H1 (cell line): ENCODE results near the gene CST6. TPM values are rescaled to one million over a fixed set of nuclear protein-coding genes. Genes with fewer than 3 reads are reported as not detected.

Experiments used
- CTCF ChIA-PET: fragments of 300-600 bp; sonication (Branson Sonifier 250); formaldehyde crosslinking; loops from one replicate; lab custom pipeline; 2021; ENCODE audit not compliant: partially characterized antibody; lab: Charles Lee
- POLR2A ChIA-PET: fragments of 300-600 bp; sonication (Branson Sonifier 250); formaldehyde crosslinking; loops from one replicate; lab custom pipeline; 2021; ENCODE audit warnings: inconsistent platforms; ENCODE audit not compliant: partially characterized antibody; lab: Charles Lee
- DNase-seq, 2 experiments: peaks; one replicate each; pipeline versions ENCODE4 v3.0.0 to v3.0.0-alpha.2; 2010 to 2022; ENCODE audit warnings: low spot score in 2 of 2, low read depth in 1 of 2, mixed read lengths in 1 of 2
- FAIRE-seq: peaks from 2 replicates; lab custom pipeline; 2011; peaks lifted over from hg19 to GRCh38; lab: Jason Lieb, UNC
- H2AFZ ChIP-seq: 2 replicates; pipeline ENCODE4 v1.8.1; 2012; ENCODE audit warnings: low read length, inconsistent platforms
- H2AK5ac ChIP-seq: 2 replicates; pipeline ENCODE4 v1.6.1; 2013; ENCODE audit warnings: low read depth, low read length
- H2BK120ac ChIP-seq: replicated peaks from 2 replicates; pipeline ENCODE3; 2013; ENCODE audit warnings: low read depth, low read length, inconsistent platforms
- H2BK12ac ChIP-seq: 2 replicates; pipeline ENCODE4 v1.6.1; 2013; ENCODE audit warnings: low read depth, low read length
- H2BK15ac ChIP-seq: 2 replicates; pipeline ENCODE4 v1.6.1; 2013; ENCODE audit warnings: low read length
- H2BK20ac ChIP-seq: 2 replicates; pipeline ENCODE4 v1.6.1; 2013; ENCODE audit warnings: low read length
- H2BK5ac ChIP-seq: 2 replicates; pipeline ENCODE4 v1.6.1; 2013; ENCODE audit warnings: low read depth, low read length
- H3K14ac ChIP-seq: 2 replicates; pipeline ENCODE4 v1.6.1; 2013; ENCODE audit warnings: inconsistent platforms; ENCODE audit not compliant: insufficient read length
- H3K18ac ChIP-seq: 2 replicates; pipeline ENCODE4 v1.6.1; 2013; ENCODE audit warnings: low read length; ENCODE audit errors: extremely low read depth
- H3K23ac ChIP-seq: 2 replicates; pipeline ENCODE4 v1.6.1; 2013; ENCODE audit warnings: inconsistent platforms; ENCODE audit not compliant: insufficient read length
- H3K23me2 ChIP-seq: 2 replicates; pipeline ENCODE4 v1.6.1; 2013; ENCODE audit warnings: low read depth, low read length
- H3K27ac ChIP-seq: 2 replicates; pipeline ENCODE4 v1.6.1; 2011; ENCODE audit warnings: low read depth, low read length, inconsistent platforms
- H3K27me3 ChIP-seq, 4 experiments: replicated peaks in 1 of 4; 1 replicate in 1 of 4; 2 replicates in 3 of 4; pipeline versions ENCODE4 v1.6.1 to v1.8.1; 2011 to 2013; ENCODE audit warnings: low read length in 3 of 4, mild to moderate bottlenecking in 3 of 4, inconsistent platforms in 2 of 4, mixed read lengths in 2 of 4, moderate library complexity in 1 of 4; ENCODE audit not compliant: control insufficient read depth in 3 of 4, insufficient read depth in 3 of 4; ENCODE audit errors: extremely low read depth in 1 of 4
- H3K36me3 ChIP-seq, 4 experiments: 2 replicates each; pipeline versions ENCODE4 v1.6.1 to v1.8.1; 2011 to 2013; ENCODE audit warnings: mild to moderate bottlenecking in 4 of 4, low read length in 3 of 4, moderate library complexity in 2 of 4, control low read depth in 1 of 4, inconsistent platforms in 1 of 4; ENCODE audit not compliant: insufficient read depth in 4 of 4, control insufficient read depth in 2 of 4
- H3K4ac ChIP-seq: replicated peaks from 2 replicates; pipeline ENCODE3; 2013; ENCODE audit warnings: low read length, low read depth, mixed read lengths, inconsistent platforms; ENCODE audit not compliant: insufficient read length
- H3K4me1 ChIP-seq, 4 experiments: replicated peaks in 1 of 4; 1 replicate in 1 of 4; 2 replicates in 3 of 4; pipeline versions ENCODE4 v1.6.1 to v1.8.1; 2011 to 2013; ENCODE audit warnings: low read length in 3 of 4, inconsistent platforms in 2 of 4, mixed read lengths in 1 of 4; ENCODE audit not compliant: insufficient read depth in 4 of 4, control insufficient read depth in 3 of 4
- H3K4me2 ChIP-seq, 2 experiments: 2 replicates each; pipeline versions ENCODE4 v1.6.1 to v1.8.1; 2011 to 2013; ENCODE audit warnings: low read depth in 2 of 2, low read length in 2 of 2, control low read depth in 1 of 2, inconsistent platforms in 1 of 2, mild to moderate bottlenecking in 1 of 2; ENCODE audit not compliant: insufficient read depth in 1 of 2
- H3K4me3 ChIP-seq, 4 experiments: fragments of 200-600, 300-600 bp in 1 of 4; sonication (generic), shearing (Covaris generic), sonication (Bioruptor Twin) in 1 of 4; 2 replicates each; pipeline versions ENCODE4 v1.5.1 to v1.8.1; 2011 to 2016; ENCODE audit warnings: low read length in 4 of 4, low read depth in 3 of 4, control low read depth in 2 of 4, inconsistent platforms in 2 of 4, mild to moderate bottlenecking in 2 of 4, mixed read lengths in 1 of 4, moderate library complexity in 1 of 4; ENCODE audit not compliant: insufficient read depth in 2 of 4; ENCODE audit errors: extremely low read depth in 1 of 4
- H3K56ac ChIP-seq: replicated peaks from 2 replicates; pipeline ENCODE3; 2013; ENCODE audit warnings: low read depth, mild to moderate bottlenecking, mixed read lengths, low read length, inconsistent platforms; ENCODE audit not compliant: insufficient read length
- H3K79me1 ChIP-seq: 2 replicates; pipeline ENCODE4 v1.6.1; 2013; ENCODE audit warnings: low read depth, low read length, control low read depth
- H3K79me2 ChIP-seq, 2 experiments: 2 replicates each; pipeline versions ENCODE4 v1.6.1 to v1.8.1; 2012 to 2013; ENCODE audit warnings: low read length in 2 of 2, mild to moderate bottlenecking in 2 of 2, inconsistent platforms in 1 of 2; ENCODE audit not compliant: insufficient read depth in 2 of 2, control insufficient read depth in 1 of 2
- H3K9ac ChIP-seq, 4 experiments: replicated peaks in 1 of 4; 1 replicate in 1 of 4; 2 replicates in 3 of 4; pipeline versions ENCODE4 v1.6.1 to v1.8.1; 2011 to 2013; ENCODE audit warnings: low read depth in 3 of 4, low read length in 3 of 4, control low read depth in 2 of 4, mild to moderate bottlenecking in 2 of 4, moderate library complexity in 2 of 4, inconsistent platforms in 1 of 4; ENCODE audit errors: extremely low read depth in 1 of 4
- H3K9me3 ChIP-seq, 2 experiments: 2 replicates each; pipeline versions ENCODE4 v1.6.1 to v1.8.1; 2012 to 2013; ENCODE audit warnings: mild to moderate bottlenecking in 2 of 2, moderate library complexity in 2 of 2, control low read depth in 1 of 2, inconsistent platforms in 1 of 2, low read depth in 1 of 2, low read length in 1 of 2, mixed read lengths in 1 of 2; ENCODE audit not compliant: insufficient read depth in 2 of 2
- H4K20me1 ChIP-seq, 2 experiments: replicated peaks in 1 of 2; 2 replicates each; pipeline versions ENCODE3 to v1.8.1; 2011 to 2013; ENCODE audit warnings: inconsistent platforms in 2 of 2, low read length in 2 of 2, mild to moderate bottlenecking in 1 of 2; ENCODE audit not compliant: insufficient read depth in 2 of 2, control insufficient read depth in 1 of 2
- H4K5ac ChIP-seq: 2 replicates; pipeline ENCODE4 v1.6.1; 2013; ENCODE audit warnings: low read length, low read depth, mixed read lengths, inconsistent platforms; ENCODE audit not compliant: insufficient read length
- H4K8ac ChIP-seq: 2 replicates; pipeline ENCODE4 v1.8.0; 2013; ENCODE audit warnings: mild to moderate bottlenecking, moderate library complexity, low read length, inconsistent platforms; ENCODE audit not compliant: insufficient read depth; ENCODE audit errors: extremely low read depth
- H4K91ac ChIP-seq: replicated peaks from 2 replicates; pipeline ENCODE3; 2013; ENCODE audit warnings: low read length, mixed read lengths, inconsistent platforms; ENCODE audit not compliant: insufficient read length
- CHD1 ChIP-seq: IDR thresholded peaks from 2 replicates; pipeline ENCODE4 v1.6.1; 2012; ENCODE audit warnings: low read depth, low read length, improper control_type of control experiment
- CTCF ChIP-seq, 3 experiments: IDR thresholded peaks; 1 replicate in 2 of 3; 2 replicates in 1 of 3; pipeline versions ENCODE4 v1.5.1 to v1.6.1; 2011; ENCODE audit warnings: low read length in 3 of 3, mild to moderate bottlenecking in 3 of 3, inconsistent platforms in 2 of 3, low read depth in 1 of 3, moderate library complexity in 1 of 3; ENCODE audit not compliant: insufficient read depth in 1 of 3; ENCODE audit errors: control extremely low read depth in 1 of 3
- KDM4A ChIP-seq: IDR thresholded peaks from one replicate; pipeline ENCODE4 v1.7.1; 2012; ENCODE audit warnings: low read depth, mild to moderate bottlenecking, moderate library complexity, low read length, inconsistent platforms; ENCODE audit not compliant: severe bottlenecking
- MAFK ChIP-seq: IDR thresholded peaks from 2 replicates; pipeline ENCODE4 v1.6.1; 2012; ENCODE audit warnings: low read depth, mild to moderate bottlenecking, improper control_type of control experiment, low read length
- NRF1 ChIP-seq: IDR thresholded peaks from 2 replicates; pipeline ENCODE4 v1.6.1; 2011; ENCODE audit warnings: mild to moderate bottlenecking, low read depth, low read length, improper control_type of control experiment
- RXRA ChIP-seq: IDR thresholded peaks from 2 replicates; pipeline ENCODE4 v1.6.1; 2011; ENCODE audit warnings: low read depth, mild to moderate bottlenecking, low read length, moderate library complexity; ENCODE audit not compliant: insufficient read depth
- SP1 ChIP-seq: IDR thresholded peaks from 2 replicates; pipeline ENCODE4 v1.6.1; 2011; ENCODE audit warnings: low read depth, low read length
- TEAD4 ChIP-seq: IDR thresholded peaks from 2 replicates; pipeline ENCODE4 v1.6.1; 2012; ENCODE audit warnings: low read depth, low read length, inconsistent platforms, mixed read lengths
- YY1 ChIP-seq: IDR thresholded peaks from 2 replicates; pipeline ENCODE4 v1.6.1; 2011; ENCODE audit warnings: low read depth, mild to moderate bottlenecking, low read length
- WGBS, 2 experiments: shearing (Covaris generic) in 1 of 2; methylation state at CpG; one replicate each; pipeline versions ENCODE4 v1.1.6 to v1.1.7; 2013 to 2015; ENCODE audit warnings: low lambda C conversion rate in 2 of 2, mixed read lengths in 2 of 2, inconsistent platforms in 1 of 2, low coverage in 1 of 2, missing lambda C conversion rate in 1 of 2; ENCODE audit not compliant: insufficient replicate concordance in 2 of 2, insufficient coverage in 1 of 2, insufficient read length in 1 of 2; ENCODE audit errors: extremely low coverage in 1 of 2, missing lambda C conversion rate in 1 of 2; 5-methylcytosine and 5-hydroxymethylcytosine counted together
- polyA plus RNA-seq, 7 experiments: library from polyadenylated mRNA; depleted of rRNA in 3 of 7; stranded (reverse) in 5 of 7; unstranded in 2 of 7; fragments of >200 nt in 5 of 7; fragments of 200-250 nt in 2 of 7; gene quantifications; 1 replicate in 5 of 7; 2 replicates in 1 of 7; 4 replicates in 1 of 7; pipeline versions ENCODE4 v1.2.1 to v1.2.3, GENCODE V29; 2011 to 2013; ENCODE audit warnings: missing spikeins in 2 of 7, mixed read lengths in 2 of 7
- total RNA-seq: library from RNA; stranded (reverse); fragmentation: NEBNext Ultra II Directional; extraction: Animal tissue kit (Norgen Biotek cat#: 25700); gene quantifications from 2 replicates; pipeline ENCODE4 v1.2.1, GENCODE V29; 2021

CST6 gene
- total and polyA plus RNA-seq, 2 of the 8 experiments (the other 6 are each of a cell fraction or from before 2014, with no cell fraction given), result 1.6 to 7.6 TPM

GRCh38 chr11:66001942-66002647 is 9.7 kb upstream of the CST6 start, which contains the start of the genes BANF1 and EIF1AD:
BANF1 (plus strand) TSS chr11:66002503; CDS start chr11:66003251, 748 bp downstream.
EIF1AD (minus strand) TSS chr11:66002157; CDS start chr11:66000389, 1,768 bp downstream.
- H2BK12ac ChIP-seq, result no peak within 1 kb of the TSS
- peaks cover 2% of the 10 kb centered on the region; the same call in 1 of the 2 replicates for H3K23me2 ChIP-seq
- H2BK5ac ChIP-seq, result peak within 1 kb of the TSS; percentile 76; the same call in 1 of the 2 replicates
- H3K56ac ChIP-seq, result peak within 1 kb of the TSS; percentile 82
- CTCF ChIA-PET, result interaction anchor here (1.0 to 1.9 kb wide), 7 partner anchors 20 to 142 kb away, joined by 4 to 5 read pairs (median 4); partner anchors contain the start of genes CCDC85B, FIBP and MUS81
- peak within 1 kb of the TSS; percentile 74 for H2AFZ ChIP-seq
- 3% methylated on average over 43 of the region's 55 CpGs; no CpG with 5 or more reads in 1 of the 2 experiments for WGBS, 2 experiments
- no peaks in the 10 kb centered on the region for H3K27me3 ChIP-seq
- no peak within 1 kb of the TSS for H2AK5ac ChIP-seq
- H3K9ac ChIP-seq, result peak within 1 kb of the TSS; percentile 56 to 86 (median 82)
- DNase-seq (peak; percentile 81 to 94), FAIRE-seq (no peak)
- H2BK120ac ChIP-seq, result no peak within 1 kb of the TSS
- H4K5ac ChIP-seq, result peak within 1 kb of the TSS; percentile 22
- peak within 1 kb of the TSS; percentile 99; the same call in 1 of the 2 replicates for H2BK15ac ChIP-seq
- peaks cover 16 to 43% (median 30%) of the 10 kb centered on the region in 4 experiments for H3K36me3 ChIP-seq
- POLR2A ChIA-PET, result interaction anchor here (0.5 to 1.8 kb wide), 18 partner anchors 10 to 370 kb away, joined by 3 to 15 read pairs (median 4); partner anchors contain the start of genes CST6, FIBP, MUS81 and SF3B2
- no peaks in the 10 kb centered on the region for H3K9me3 ChIP-seq
- peak within 1 kb of the TSS; percentile 72 for H4K91ac ChIP-seq
- peaks cover 6 to 11% of the 10 kb centered on the region in 2 experiments for H4K20me1 ChIP-seq
- peak within 1 kb of the TSS; percentile 85; the same call in 1 of the 2 replicates for H3K18ac ChIP-seq
- H3K4me1 ChIP-seq, result peaks cover 0 to 10% (median 5%) of the 10 kb centered on the region in 4 experiments; a peak in 5 of 7 replicates
- H2BK20ac ChIP-seq, result no peak within 1 kb of the TSS
- H3K4me2 ChIP-seq, result peak within 1 kb of the TSS; percentile 75 to 83
- H3K23ac ChIP-seq, result no peak within 1 kb of the TSS
- H3K4ac ChIP-seq, result peak within 1 kb of the TSS; percentile 34
- H3K27ac ChIP-seq, result peak within 1 kb of the TSS; percentile 87
- peak within 1 kb of the TSS; percentile 99 for H4K8ac ChIP-seq
- H3K14ac ChIP-seq, result no peak within 1 kb of the TSS
- peaks cover 8% of the 10 kb centered on the region for H3K79me1 ChIP-seq
- H3K79me2 ChIP-seq, result peaks cover 0 to 25% of the 10 kb centered on the region in 2 experiments; a peak in 2 of 4 replicates
- H3K4me3 ChIP-seq, result peak within 1 kb of the TSS; percentile 67 to 99 (median 94)
- TF ChIP-seq MAFK (no peak), KDM4A (peak; percentile 74), CTCF (IDR thresholded peaks at IDR 0.05; ENCODE audit: control extremely low read depth in 1 of 3, insufficient read depth in 1 of 3, low read depth in 1 of 3, low read length in 3 of 3) (0 out of 4 replicates have a peak, but pooled peaks of 1 of the 3 experiments have one; percentile 2), YY1 (peak; percentile 71; the same call in 1 of the 2 replicates), CHD1 (no peak), RXRA (no peak; the same call in 1 of the 2 replicates), TEAD4 (0 out of 2 replicates have a peak, but pooled peaks have one; percentile 2), SP1 (peak; percentile 82), NRF1 (no peak)
